H1 (cell line): ENCODE data around the gene C5AR1. TPM values are rescaled to one million over a fixed set of nuclear protein-coding genes. Genes with fewer than 3 reads are reported as not detected.

Source experiments
- ASH2L ChIP-seq: fragments of 200-600, 300-600 bp; sonication (generic); IDR thresholded peaks from one replicate; pipeline ENCODE4 v1.7.1; 2017; ENCODE audit warnings: low read length
- CREB1 ChIP-seq: IDR thresholded peaks from 2 replicates; pipeline ENCODE4 v1.6.1; 2012; ENCODE audit warnings: inconsistent platforms
- CTBP2 ChIP-seq: IDR thresholded peaks from 2 replicates; pipeline ENCODE4 v1.7.0; 2011; ENCODE audit warnings: borderline replicate concordance, mild to moderate bottlenecking, moderate library complexity, mixed read lengths, low read length; ENCODE audit not compliant: insufficient read depth, insufficient read length
- FOSL1 ChIP-seq: IDR thresholded peaks from 2 replicates; pipeline ENCODE4 v1.6.1; 2011; ENCODE audit warnings: mild to moderate bottlenecking, low read depth, low read length, moderate library complexity; ENCODE audit not compliant: insufficient read depth
- GABPA ChIP-seq: IDR thresholded peaks from 2 replicates; pipeline ENCODE4 v1.6.1; 2011; ENCODE audit warnings: mild to moderate bottlenecking, low read length, moderate library complexity, borderline replicate concordance; ENCODE audit not compliant: insufficient read depth
- GTF2F1 ChIP-seq: IDR thresholded peaks from 2 replicates; pipeline ENCODE4 v1.6.1; 2012; ENCODE audit warnings: low read depth, low read length, improper control_type of control experiment, borderline replicate concordance
- PHF8 ChIP-seq: fragments of 200-600 bp; sonication (generic); conservative IDR thresholded peaks from 2 replicates; pipeline ENCODE4 v1.7.1; 2012; ENCODE audit warnings: low read depth, mild to moderate bottlenecking, inconsistent platforms, low read length, moderate library complexity
- POLR2A ChIP-seq, 2 experiments: IDR thresholded peaks; 1 replicate in 1 of 2; 2 replicates in 1 of 2; pipeline ENCODE4 v1.6.1; 2011; ENCODE audit warnings: low read depth in 2 of 2, low read length in 2 of 2, mild to moderate bottlenecking in 2 of 2; ENCODE audit errors: control extremely low read depth in 1 of 2
- RBBP5 ChIP-seq: IDR thresholded peaks from 2 replicates; pipeline ENCODE4 v1.7.1; 2012; ENCODE audit warnings: low read depth, mild to moderate bottlenecking, inconsistent platforms, low read length, moderate library complexity, borderline replicate concordance
- SAP30 ChIP-seq: fragments of 300-600 bp; sonication (generic); IDR thresholded peaks from 2 replicates; pipeline ENCODE4 v1.7.1; 2012; ENCODE audit warnings: low read length, moderate library complexity, mild to moderate bottlenecking, inconsistent platforms; ENCODE audit not compliant: insufficient read depth, insufficient replicate concordance
- TAF1 ChIP-seq: IDR thresholded peaks from 2 replicates; pipeline ENCODE4 v1.6.1; 2011; ENCODE audit warnings: mild to moderate bottlenecking, low read depth, low read length
- TBP ChIP-seq: IDR thresholded peaks from 2 replicates; pipeline ENCODE4 v1.6.1; 2011; ENCODE audit warnings: low read depth, low read length, improper control_type of control experiment
- polyA plus RNA-seq, 7 experiments: library from polyadenylated mRNA; depleted of rRNA in 3 of 7; stranded (reverse) in 5 of 7; unstranded in 2 of 7; fragments of >200 nt in 5 of 7; fragments of 200-250 nt in 2 of 7; gene quantifications; 1 replicate in 5 of 7; 2 replicates in 1 of 7; 4 replicates in 1 of 7; pipeline versions ENCODE4 v1.2.1 to v1.2.3, GENCODE V29; 2011 to 2013; ENCODE audit warnings: missing spikeins in 2 of 7, mixed read lengths in 2 of 7
- total RNA-seq: library from RNA; stranded (reverse); fragmentation: NEBNext Ultra II Directional; extraction: Animal tissue kit (Norgen Biotek cat#: 25700); gene quantifications from 2 replicates; pipeline ENCODE4 v1.2.1, GENCODE V29; 2021
- TF ChIP-seq, protein P1 (sequence below): IDR thresholded peaks from 2 replicates; pipeline ENCODE4 v1.6.1; 2012; ENCODE audit warnings: low read length, inconsistent platforms
- TF ChIP-seq, protein P2 (sequence below): IDR thresholded peaks from 2 replicates; pipeline ENCODE4 v1.6.1; 2012; ENCODE audit warnings: inconsistent platforms
- TF ChIP-seq, protein P3 (sequence below): IDR thresholded peaks from 2 replicates; pipeline ENCODE4 v1.6.1; 2012; ENCODE audit warnings: inconsistent platforms

The C5AR1 gene
- total and polyA plus RNA-seq, 2 of the 8 experiments (the other 6 are each of a cell fraction or from before 2014, with no cell fraction given) = 0.20 TPM; not detected in 1

DNA sequence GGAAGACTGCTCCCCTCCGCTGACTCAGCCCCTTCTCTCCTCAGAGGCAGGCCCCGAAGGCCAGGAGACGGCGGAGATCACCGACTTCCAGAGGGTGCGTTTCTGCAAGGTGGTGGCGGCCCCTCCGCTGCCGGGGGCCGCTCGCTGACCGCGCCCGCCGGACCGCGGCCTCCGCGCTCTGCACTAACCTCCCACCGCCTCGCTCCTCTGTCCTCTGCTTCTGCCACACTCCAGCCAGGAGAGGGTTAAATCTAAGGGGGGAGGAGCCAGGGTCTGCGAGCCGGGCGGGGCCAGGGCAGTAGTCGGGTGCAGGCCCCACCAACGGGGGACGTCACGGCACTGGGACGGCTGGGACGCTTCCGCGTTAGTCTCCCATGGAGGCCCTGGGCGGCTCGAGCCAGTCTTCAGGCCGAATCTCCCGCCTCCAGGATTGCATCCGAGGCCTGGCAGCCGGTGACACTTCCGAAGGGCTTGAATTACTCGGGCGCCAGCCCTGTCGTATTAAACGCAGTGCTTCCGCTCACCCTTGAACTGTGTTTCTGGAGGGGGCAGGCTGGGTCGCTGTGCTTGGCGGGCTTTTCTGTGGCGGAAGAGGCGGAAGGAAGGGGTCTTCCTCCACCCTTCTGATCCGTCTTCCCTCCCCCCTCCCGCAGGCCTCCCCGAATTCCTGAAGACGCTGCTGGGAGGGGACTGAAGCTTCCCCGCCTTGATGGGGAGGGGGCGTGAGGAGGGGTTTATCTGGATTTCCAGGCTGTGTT, 36.2 kb upstream of the C5AR1 start (continued):
- TF ChIP-seq, protein P1, sequence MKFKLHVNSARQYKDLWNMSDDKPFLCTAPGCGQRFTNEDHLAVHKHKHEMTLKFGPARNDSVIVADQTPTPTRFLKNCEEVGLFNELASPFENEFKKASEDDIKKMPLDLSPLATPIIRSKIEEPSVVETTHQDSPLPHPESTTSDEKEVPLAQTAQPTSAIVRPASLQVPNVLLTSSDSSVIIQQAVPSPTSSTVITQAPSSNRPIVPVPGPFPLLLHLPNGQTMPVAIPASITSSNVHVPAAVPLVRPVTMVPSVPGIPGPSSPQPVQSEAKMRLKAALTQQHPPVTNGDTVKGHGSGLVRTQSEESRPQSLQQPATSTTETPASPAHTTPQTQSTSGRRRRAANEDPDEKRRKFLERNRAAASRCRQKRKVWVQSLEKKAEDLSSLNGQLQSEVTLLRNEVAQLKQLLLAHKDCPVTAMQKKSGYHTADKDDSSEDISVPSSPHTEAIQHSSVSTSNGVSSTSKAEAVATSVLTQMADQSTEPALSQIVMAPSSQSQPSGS = 0 out of 2 replicates have a peak, but pooled peaks have one; percentile 9
- TF ChIP-seq, protein P2, sequence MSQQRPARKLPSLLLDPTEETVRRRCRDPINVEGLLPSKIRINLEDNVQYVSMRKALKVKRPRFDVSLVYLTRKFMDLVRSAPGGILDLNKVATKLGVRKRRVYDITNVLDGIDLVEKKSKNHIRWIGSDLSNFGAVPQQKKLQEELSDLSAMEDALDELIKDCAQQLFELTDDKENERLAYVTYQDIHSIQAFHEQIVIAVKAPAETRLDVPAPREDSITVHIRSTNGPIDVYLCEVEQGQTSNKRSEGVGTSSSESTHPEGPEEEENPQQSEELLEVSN = peak; percentile 77
- peak; percentile 77 for TF ChIP-seq CREB1
- TF ChIP-seq FOSL1 = no peak
- peak; percentile 85 for TF ChIP-seq TBP
- 0 out of 2 replicates have a peak, but pooled peaks have one; percentile 41 for TF ChIP-seq RBBP5
- TF ChIP-seq ASH2L = peak; percentile 52
- peak; percentile 72 for TF ChIP-seq PHF8
- peak; percentile 34 for TF ChIP-seq CTBP2
- peak; percentile 71 to 78; a peak in 2 of 3 replicates for TF ChIP-seq POLR2A (IDR thresholded peaks at IDR 0.05; ENCODE audit: control extremely low read depth in 1 of 2, low read depth in 2 of 2, low read length in 2 of 2)
- 0 out of 2 replicates have a peak, but pooled peaks have one; percentile 64 for TF ChIP-seq GABPA
- TF ChIP-seq TAF1 = peak; percentile 88
- TF ChIP-seq, protein P3, sequence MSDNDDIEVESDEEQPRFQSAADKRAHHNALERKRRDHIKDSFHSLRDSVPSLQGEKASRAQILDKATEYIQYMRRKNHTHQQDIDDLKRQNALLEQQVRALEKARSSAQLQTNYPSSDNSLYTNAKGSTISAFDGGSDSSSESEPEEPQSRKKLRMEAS = peak; percentile 40; the same call in 1 of the 2 replicates
- no peak for TF ChIP-seq GTF2F1
- peak; percentile 94 for TF ChIP-seq SAP30
